BJ (cell line): Measurements from ENCODE around the gene IGLL1. TPM values are rescaled to one million over a fixed set of nuclear protein-coding genes. Genes with fewer than 3 reads are reported as not detected.

Experiments
- CTCF ChIA-PET: fragments of 350-600 bp; formaldehyde crosslinking; extraction: SDS; loops from one replicate; lab custom pipeline; 2021; ENCODE audit warnings: antibody characterized with exemption, inconsistent platforms; lab: Yijun Ruan, JAX
- POLR2A ChIA-PET: fragments of 300-600 bp; sonication (Branson Sonifier 250); formaldehyde crosslinking; extraction: SDS; loops from one replicate; lab custom pipeline; 2021; ENCODE audit warnings: antibody characterized with exemption; lab: Charles Lee
- DNase-seq: peaks from one replicate; pipeline ENCODE4 v3.0.0-alpha.2; 2011; ENCODE audit warnings: low read depth
- H3K27me3 ChIP-seq: 2 replicates; pipeline ENCODE4 v1.6.0; 2011; ENCODE audit warnings: low read length; ENCODE audit not compliant: control insufficient read depth, insufficient read depth
- H3K36me3 ChIP-seq: 2 replicates; pipeline ENCODE4 v1.5.1; 2011; ENCODE audit warnings: low read length; ENCODE audit not compliant: control insufficient read depth, insufficient read depth
- H3K4me3 ChIP-seq: 2 replicates; pipeline ENCODE4 v1.5.1; 2011; ENCODE audit warnings: low read depth, mild to moderate bottlenecking, control low read depth, low read length
- polyA plus RNA-seq: library from polyadenylated mRNA; depleted of rRNA; stranded (reverse); fragments of >200 nt; gene quantifications from 2 replicates; pipeline ENCODE4 v1.2.3, GENCODE V29; 2011; rRNA removed
- small RNA-seq: library from RNA; depleted of rRNA; stranded (forward); fragments of <200 nt; gene quantifications from one replicate; pipeline ENCODE3, GENCODE V24; 2012; ENCODE audit warnings: low replicate concordance, low read depth; ENCODE audit not compliant: insufficient read length
- TF ChIP-seq, protein P1 (sequence below): IDR thresholded peaks from 2 replicates; pipeline ENCODE4 v1.5.1; 2011; ENCODE audit warnings: low read depth, mild to moderate bottlenecking, control low read depth, inconsistent platforms, low read length, moderate library complexity; ENCODE audit not compliant: insufficient read depth

The IGLL1 gene
- polyA plus RNA-seq, 1 experiment = not detected

DNA sequence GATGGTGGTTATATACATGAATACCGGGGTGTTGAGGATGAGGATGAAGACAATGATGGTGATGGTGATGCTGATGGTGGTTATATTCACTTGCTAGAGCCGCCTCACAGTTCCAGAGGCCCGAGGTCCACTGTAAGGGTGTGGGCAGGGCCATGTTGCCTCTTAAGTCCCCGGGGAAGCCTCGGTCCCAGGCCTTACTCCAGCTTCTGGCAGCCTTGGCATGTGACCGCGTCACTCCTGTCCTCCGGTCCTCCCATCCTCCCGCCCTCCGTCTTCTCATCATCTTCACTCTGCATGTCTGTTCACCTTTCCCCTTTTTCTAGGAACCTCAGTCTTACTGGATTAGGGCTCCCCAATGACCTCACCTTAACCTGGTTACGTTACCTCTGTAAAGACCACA, 54.6 kb downstream of the IGLL1 start:
- TF ChIP-seq, protein P1, sequence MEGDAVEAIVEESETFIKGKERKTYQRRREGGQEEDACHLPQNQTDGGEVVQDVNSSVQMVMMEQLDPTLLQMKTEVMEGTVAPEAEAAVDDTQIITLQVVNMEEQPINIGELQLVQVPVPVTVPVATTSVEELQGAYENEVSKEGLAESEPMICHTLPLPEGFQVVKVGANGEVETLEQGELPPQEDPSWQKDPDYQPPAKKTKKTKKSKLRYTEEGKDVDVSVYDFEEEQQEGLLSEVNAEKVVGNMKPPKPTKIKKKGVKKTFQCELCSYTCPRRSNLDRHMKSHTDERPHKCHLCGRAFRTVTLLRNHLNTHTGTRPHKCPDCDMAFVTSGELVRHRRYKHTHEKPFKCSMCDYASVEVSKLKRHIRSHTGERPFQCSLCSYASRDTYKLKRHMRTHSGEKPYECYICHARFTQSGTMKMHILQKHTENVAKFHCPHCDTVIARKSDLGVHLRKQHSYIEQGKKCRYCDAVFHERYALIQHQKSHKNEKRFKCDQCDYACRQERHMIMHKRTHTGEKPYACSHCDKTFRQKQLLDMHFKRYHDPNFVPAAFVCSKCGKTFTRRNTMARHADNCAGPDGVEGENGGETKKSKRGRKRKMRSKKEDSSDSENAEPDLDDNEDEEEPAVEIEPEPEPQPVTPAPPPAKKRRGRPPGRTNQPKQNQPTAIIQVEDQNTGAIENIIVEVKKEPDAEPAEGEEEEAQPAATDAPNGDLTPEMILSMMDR = no peak
- Histone ChIP-seq H3K27me3 (no peaks in the 10 kb centered on the region), H3K4me3 (no peak overlapping the region), H3K36me3 (no peaks in the 10 kb centered on the region)
- DNase-seq = no peak
- ChIA-PET POLR2A (no interaction called here), CTCF (no interaction called here)

DNA sequence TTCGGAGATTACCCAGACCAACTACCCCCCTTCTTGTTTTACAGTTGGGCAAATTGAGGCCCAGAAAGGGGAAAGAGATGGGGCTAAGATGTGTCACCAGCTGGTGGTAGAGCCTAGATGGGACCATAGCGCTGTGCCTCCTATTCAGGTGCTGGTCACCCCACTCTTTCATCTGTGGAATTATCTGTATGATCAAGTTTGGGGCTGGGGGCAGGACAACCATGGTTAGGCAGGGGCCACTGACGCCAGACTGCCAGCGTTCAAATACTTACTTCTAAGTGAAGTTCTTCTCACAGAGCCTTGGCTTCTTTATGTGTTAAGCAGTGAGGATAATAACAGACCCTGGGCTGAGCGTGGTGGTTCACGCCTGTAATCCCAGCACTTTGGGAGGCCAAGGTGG, 55.9 kb downstream of the IGLL1 start:
- Histone ChIP-seq H3K36me3 (no peaks in the 10 kb centered on the region), H3K4me3 (no peak overlapping the region), H3K27me3 (no peaks in the 10 kb centered on the region)
- ChIA-PET CTCF (no interaction called here), POLR2A (no interaction called here)
- TF ChIP-seq, protein P1 = no peak
- no peak for DNase-seq

DNA sequence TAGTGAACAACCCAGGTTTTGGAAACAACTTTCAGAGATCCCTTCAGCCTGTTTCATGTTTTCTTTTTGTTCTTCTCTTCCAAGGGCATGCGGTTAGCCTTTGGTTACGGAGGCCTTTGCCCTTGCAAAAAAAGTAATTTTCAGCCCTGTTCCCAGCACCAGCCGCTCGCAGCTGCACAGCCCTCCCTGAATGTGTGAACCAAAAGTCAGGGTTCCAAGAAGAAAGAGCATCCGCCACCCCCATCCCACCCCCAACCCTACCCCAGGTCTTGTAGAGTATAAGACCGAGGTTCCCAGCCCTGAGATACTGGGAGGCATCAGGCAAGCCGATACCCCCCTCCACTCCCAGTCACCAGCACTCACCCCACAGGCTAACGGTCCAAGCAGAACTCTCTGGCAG, 56.4 kb downstream of the IGLL1 start:
- no peak for DNase-seq
- ChIA-PET CTCF (interaction anchor here (1.3 kb wide), 1 partner anchor 9 kb away, joined by 3 read pairs; no protein-coding TSS in a partner anchor), POLR2A (no interaction called here)
- Histone ChIP-seq H3K4me3 (no peak overlapping the region), H3K27me3 (no peaks in the 10 kb centered on the region), H3K36me3 (no peaks in the 10 kb centered on the region)
- TF ChIP-seq, protein P1 = no peak

Small RNA genes within 50 kb of the gene (small RNA-seq; reads per million reads assigned to genes)
- not detected for gene AP000346.3

Other genes starting within 250 kb of the IGLL1 start
- not detected in 2 replicates for gene DRICH1, start 52.0 kb upstream of the IGLL1 start, polyA plus RNA-seq
- not detected in 2 replicates for gene RGL4, start 110.7 kb upstream of the IGLL1 start, polyA plus RNA-seq
- 1.4 TPM in 2 replicates for gene ZNF70, start 170.8 kb upstream of the IGLL1 start, polyA plus RNA-seq
- gene VPREB3, start 174.1 kb upstream of the IGLL1 start, polyA plus RNA-seq = 0.21 TPM in 1 of 2 replicates, not detected in the other
- gene C22orf15, start 182.7 kb upstream of the IGLL1 start, polyA plus RNA-seq = 2.6 and 4.0 TPM in 2 replicates
- gene CHCHD10, start 187.7 kb upstream of the IGLL1 start, polyA plus RNA-seq = 22.1 and 22.5 TPM in 2 replicates
- 14.5 and 38.1 TPM in 2 replicates for gene MMP11, start 192.6 kb upstream of the IGLL1 start, polyA plus RNA-seq
- 136 and 174 TPM in 2 replicates for gene SMARCB1, start 206.7 kb upstream of the IGLL1 start, polyA plus RNA-seq